GM21447 (cell line): Measurements from ENCODE around the gene SLC8A2.
"Not testable (repeated sequence)": the region's sequence is repeated elsewhere in the genome, so short reads cannot be mapped to it uniquely, and the experiment has no call there.

Experiments used
- ATAC-seq: cut with Tn5 transposase; IDR thresholded peaks from one replicate; pipeline ENCODE4 v1.9.1; 2021; ENCODE audit not compliant: unreplicated experiment

SLC8A2 gene

DNA sequence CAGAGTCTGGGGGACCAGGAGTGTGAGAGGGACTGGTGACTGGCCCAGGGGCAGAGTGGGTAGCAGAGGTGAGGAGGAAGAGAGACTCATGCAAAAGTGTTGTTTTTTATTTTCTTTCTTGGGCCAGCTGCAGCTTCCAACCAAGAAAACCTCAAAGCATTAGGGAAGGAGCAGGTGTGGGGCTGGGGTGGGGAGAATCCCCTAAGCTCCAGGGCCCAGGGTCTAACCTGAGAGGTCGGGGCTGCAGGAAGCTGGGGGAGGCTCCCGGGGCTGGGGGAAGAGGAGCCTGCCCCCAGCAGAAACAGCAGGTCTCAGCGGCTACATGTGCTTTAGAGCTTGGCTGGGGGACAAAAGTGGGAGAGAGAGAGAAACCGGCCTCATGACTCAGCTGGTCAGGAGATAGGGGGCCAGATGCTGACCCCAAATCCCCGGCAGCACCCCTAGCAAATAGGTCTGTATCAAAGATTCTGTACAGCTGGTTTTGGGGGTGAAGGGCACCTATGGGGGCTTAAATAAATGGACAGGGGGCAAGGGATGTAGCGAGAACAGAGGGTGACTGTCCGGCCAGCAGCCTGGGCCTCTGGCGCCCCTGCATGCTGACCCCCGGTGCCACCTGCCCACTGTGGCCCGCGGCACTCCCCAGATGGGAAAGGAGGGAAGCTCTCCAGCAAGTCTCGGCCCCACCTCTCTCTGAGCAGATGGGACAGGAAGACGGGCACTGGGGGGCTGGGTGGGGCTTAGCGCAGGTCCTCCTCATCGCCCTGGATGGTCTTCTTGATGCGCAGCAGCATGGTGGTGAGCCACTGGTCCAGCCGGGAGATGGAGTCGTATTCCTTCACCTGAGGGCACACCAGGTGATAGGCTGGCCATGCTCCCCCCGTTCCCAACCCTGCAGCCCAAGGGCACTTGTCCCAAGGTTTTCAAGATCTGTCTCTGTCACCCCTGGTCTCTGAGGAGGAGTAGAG is 16.1 kb upstream of the SLC8A2 start:
- no peak for ATAC-seq

DNA sequence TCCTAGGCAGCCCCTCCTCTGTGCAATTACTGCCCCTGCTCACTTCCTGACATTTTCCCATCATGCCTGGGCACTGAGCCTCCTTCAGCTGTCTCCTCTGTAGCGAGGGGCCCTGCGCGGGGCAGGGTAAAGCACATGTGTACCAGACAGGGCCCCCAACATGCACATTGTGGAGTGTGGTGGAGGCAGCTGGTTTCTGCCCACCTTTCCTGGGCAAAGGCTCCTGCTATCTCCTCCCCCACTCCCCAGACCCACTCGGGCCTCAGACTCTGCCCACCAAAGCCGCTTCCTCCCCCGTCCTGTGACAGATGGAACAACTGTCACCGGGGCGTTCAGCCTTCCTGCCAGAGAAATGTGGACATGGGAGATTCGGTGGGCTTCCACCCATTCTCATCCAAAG is 15.2 kb upstream of the SLC8A2 start:
- ATAC-seq = no peak

DNA sequence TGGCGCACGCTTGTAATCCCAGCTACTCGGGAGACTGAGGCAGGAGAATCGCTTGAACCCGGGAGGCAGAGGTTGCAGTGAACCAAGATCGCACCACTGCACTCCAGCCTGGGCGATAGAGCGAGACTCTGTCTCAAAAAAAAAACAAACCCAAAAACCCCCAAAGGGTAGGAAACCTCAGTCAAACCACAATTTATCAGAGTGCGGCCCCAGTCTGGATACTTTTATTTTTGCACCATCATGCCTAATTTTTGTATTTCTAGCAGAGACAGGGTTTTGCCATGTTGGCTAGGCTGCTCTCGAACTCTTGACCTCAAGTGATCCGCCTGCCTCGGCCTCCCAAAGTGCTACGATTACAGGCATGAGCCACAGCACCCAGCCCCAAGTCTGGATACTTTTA is 14.5 kb upstream of the SLC8A2 start:
- ATAC-seq = not testable (repeated sequence)

- no peak for ATAC-seq
Measured at GRCh38 chr19:47485210-47485609, 13.5 kb upstream of the SLC8A2 start.

GRCh38 chr19:47483800-47484690 is 12.4 kb upstream of the SLC8A2 start, which contains the start of gene KPTN:
TSS of gene KPTN (minus strand) at chr19:47484219. CDS start at chr19:47484160, 59 bp downstream.
- peak; percentile 53 for ATAC-seq

DNA sequence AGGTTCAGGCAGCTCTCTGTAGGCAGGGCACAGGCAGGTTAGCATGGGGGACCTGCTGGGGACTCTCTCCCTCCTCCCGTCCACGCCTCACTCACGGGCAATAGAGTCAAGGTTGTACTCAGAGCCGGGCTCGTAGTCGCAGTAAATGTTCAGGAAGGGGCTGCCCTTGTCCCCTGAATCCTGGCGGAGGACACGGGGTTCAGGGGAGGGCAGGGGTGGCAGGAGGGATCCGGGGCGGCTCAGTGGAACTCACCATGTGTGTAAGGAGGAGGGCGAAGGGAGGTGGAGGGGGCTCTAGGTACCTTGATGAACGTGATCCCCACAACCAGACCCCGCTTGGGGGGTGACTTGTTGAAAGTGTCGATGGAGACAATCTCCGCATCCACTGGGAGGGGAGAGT is 11.5 kb upstream of the SLC8A2 start:
- no peak for ATAC-seq

GRCh38 chr19:47481460-47482052 is 9.9 kb upstream of the SLC8A2 start:
- ATAC-seq = no peak

DNA sequence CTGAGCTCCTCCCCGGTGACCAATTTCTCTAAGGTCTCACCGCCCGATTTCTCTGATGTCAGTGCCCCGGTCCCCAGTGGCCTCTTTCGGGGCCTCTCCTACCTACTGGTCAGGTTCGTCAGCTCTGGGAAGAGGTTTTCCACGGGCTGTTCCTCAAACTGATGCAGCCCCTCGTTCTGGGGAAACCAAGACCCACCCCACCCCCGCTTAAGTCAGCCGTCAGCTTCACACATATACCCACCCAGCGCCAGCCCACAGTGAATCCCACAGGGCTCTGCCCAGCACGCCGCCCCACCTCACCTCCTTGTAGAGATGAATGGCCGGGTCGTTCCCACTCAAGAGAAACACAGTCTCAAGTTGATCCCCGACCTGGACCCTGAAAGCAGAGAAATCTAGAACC is 9.0 kb upstream of the SLC8A2 start:
- ATAC-seq = no peak

- no peak for ATAC-seq
Measured at GRCh38 chr19:47479701-47480503, 8.2 kb upstream of the SLC8A2 start.

GRCh38 chr19:47476438-47476972 is 4.8 kb upstream of the SLC8A2 start:
- no peak for ATAC-seq

GRCh38 chr19:47475465-47475864 is 3.8 kb upstream of the SLC8A2 start:
- no peak for ATAC-seq

- ATAC-seq = no peak
Measured at GRCh38 chr19:47473336-47473735, 1.6 kb upstream of the SLC8A2 start.

- no peak for ATAC-seq
Measured at GRCh38 chr19:47471381-47471732, 336 bp downstream of the SLC8A2 start.

- ATAC-seq = no peak
Measured at GRCh38 chr19:47470447-47471195, 1.1 kb downstream of the SLC8A2 start.

DNA sequence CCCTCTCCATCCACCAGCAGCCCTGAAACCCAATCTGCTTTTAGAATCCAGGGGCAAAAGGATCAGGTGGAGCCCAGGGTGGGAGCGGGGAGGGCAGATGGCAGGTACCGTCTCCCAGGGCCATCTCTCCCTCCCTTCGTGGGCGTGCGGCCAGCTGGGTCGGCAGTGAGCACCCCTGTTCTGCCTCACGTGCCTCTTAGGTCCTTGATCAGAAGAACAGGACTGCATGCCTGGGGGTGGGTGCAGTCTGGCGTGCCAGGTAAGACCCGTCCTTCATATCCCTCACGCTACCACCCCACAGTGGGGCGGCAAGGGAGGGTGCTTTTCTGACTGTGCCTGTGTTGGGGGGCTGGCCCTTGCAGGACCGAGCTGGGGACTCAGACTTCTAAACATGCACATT is 2.0 kb downstream of the SLC8A2 start:
- ATAC-seq = no peak

DNA sequence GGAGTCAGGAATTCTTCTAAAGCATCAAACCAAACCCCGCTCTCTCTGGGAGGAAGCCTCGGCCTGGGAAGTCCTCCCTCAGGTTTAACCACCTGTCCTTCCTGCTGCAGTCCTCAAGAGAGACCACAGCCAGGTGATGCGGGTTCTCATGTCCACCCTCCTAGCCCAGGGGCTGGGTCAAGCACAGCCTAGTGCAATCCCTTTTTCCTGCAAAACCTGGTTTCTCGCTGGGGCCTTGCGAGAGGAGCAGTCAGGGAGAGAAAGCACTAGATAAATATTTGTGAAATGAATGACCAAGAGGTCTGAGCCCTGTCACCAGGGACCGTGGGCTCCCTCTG is 2.4 kb downstream of the SLC8A2 start:
- no peak for ATAC-seq

GRCh38 chr19:47467914-47468313 is 3.8 kb downstream of the SLC8A2 start:
- ATAC-seq = no peak

DNA sequence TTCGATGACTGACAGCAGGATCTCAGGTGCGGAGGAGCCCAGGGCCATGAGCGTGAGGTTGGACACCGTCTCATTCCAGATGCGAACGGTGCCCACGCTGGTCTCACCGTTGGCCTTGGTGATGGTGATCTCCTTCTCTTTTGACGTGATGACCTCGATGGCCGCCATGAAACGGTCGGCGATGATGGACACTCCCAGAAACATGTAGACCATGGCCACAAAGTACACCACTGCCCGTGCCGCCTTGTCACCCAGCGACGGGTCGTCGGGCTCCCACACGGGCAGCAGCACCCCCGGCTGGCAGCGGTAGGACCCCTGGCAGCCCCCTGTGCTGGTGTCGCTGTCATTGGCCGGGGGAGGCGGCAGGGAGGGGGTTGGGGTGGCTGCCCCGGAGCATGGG is 5.7 kb downstream of the SLC8A2 start:
- no peak for ATAC-seq

DNA sequence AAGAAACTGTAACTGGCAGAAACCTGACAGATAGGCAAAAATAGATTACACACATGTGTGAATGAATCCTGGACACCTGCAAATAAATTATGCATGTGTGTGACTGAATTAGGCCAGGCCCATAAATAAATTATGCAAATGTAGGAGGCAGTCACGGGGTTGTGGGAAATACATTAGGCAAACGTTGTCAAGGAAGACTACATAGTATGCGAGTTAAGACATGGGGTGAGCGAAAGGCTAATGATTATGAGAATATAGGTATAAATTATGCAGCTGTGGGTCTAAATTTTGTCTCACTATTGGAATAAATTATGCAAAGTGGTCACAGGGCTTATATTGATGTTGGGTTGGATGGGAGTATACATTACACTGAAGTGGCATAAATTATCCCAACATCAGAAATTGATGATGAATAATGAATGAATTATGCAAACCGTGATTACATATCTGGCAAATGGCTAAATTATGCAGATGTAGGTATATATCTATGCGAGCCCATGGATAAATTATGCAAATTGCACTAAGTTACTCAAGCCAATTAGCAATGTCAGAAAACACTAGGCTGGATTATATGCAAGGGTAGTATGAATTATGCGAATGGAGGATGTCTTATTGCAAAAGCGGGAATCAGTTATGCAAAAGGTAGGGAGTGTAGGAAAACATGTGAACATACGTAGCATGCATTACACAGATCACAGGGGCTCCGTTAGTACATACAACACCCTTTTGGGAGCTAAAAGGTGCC is 6.8 kb downstream of the SLC8A2 start:
- ATAC-seq = no peak
